ENCODE data around the gene KRT33A. TPM values are rescaled to one million over a fixed set of nuclear protein-coding genes. Genes with fewer than 3 reads are reported as not detected.

The KRT33A gene
- total and polyA plus RNA-seq, 2 experiments from 2014 or later, result not detected

DNA sequence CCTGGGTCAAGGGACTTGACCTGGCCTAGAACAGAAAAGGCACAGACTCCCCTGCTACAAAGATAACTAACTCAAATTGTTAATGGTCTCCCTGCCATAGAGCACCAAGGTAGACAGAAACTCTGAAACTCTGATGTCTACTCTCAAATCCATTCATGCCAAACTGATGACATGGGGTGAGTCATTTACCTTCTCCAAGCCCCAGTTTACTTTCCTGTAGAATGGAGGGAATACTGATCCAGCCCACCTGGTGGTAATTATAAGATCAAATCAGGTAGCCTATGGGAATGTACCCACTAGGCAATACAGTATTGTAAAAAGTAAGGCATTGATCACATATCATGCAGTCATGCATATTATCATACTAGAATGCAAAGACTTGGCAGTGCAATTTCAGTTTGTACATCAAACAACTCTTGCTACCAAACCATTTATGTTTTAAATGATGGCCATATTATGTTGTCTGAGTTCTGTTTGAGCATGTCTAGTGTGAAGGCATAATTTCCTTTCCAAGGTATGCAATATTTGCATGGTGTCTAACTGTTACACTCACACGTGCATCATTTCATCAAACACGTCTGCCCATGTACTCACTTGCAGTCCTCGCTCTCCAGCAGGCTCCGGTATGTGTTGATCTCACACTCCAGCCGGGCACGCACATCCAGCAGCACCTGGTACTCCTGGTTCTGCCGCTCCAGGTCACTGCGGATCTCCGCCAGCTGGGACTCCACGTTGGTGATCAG lies 43.8 kb upstream of the KRT33A start:
- H3K27ac ChIP-seq, result no peak overlapping the region
- no peaks in the 10 kb centered on the region for H3K79me2 ChIP-seq (ENCODE audit: insufficient read depth)
- no peaks in the 10 kb centered on the region for H3K9me3 ChIP-seq (ENCODE audit: low read depth)
- no peaks in the 10 kb centered on the region for H3K9me2 ChIP-seq (ENCODE audit: insufficient read depth)
- in situ Hi-C loops (cut with MboI), result no loop called here
- H3K27me3 ChIP-seq (replicated peaks; ENCODE audit: insufficient read depth), result no peaks in the 10 kb centered on the region
- no peak for TF ChIP-seq EZH2phosphoT487 (IDR thresholded peaks at IDR 0.05; ENCODE audit: insufficient read depth, low read depth)
- no peak for TF ChIP-seq EZH2 (IDR thresholded peaks at IDR 0.05; ENCODE audit: insufficient read depth, poor library complexity, severe bottlenecking)
- H3K4me1 ChIP-seq (ENCODE audit: insufficient read depth), result peaks cover 17% of the 10 kb centered on the region
- WGBS, 2 experiments (ENCODE audit: low coverage in 1 of 2, low lambda C conversion rate in 2 of 2, missing lambda C conversion rate in 2 of 2), result 60 to 65% methylated on average over 10 of the region's 10 CpGs
- no peak for DNase-seq
- no peak overlapping the region for H2AFZ ChIP-seq
- no peak overlapping the region for H3K4me3 ChIP-seq
- H3K4me2 ChIP-seq (ENCODE audit: unreplicated experiment), result no peak overlapping the region
- no peaks in the 10 kb centered on the region for H4K20me1 ChIP-seq (ENCODE audit: insufficient read depth)
- no peaks in the 10 kb centered on the region for H3K36me3 ChIP-seq (ENCODE audit: low read depth)
- H3F3A ChIP-seq (ENCODE audit: insufficient read depth), result no peaks in the 10 kb centered on the region; the same call in 1 of the 2 replicates
- H3K9ac ChIP-seq, result no peak overlapping the region

DNA sequence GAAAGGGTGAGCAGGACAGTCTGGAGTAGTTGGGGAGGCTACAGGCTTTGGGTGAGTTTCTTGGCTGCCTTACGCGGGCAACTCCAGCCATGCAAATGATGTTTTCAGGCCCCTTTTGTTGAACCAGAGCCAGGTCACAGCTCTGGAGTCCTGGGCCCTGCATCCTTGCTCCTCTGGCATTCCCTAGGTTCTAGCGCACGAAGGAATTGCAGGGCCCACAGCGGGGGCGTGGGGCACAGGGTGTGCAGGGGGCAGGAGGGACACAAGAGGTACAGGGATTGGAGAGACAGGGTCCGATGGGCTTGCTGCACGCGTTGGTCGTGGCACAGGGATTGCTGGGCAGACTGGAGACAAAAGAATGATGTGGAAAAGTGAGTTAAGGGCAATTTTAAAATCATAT lies 43.2 kb upstream of the KRT33A start:
- 90 to 92% methylated on average over 10 of the region's 10 CpGs for WGBS, 2 experiments (ENCODE audit: low coverage in 1 of 2, low lambda C conversion rate in 2 of 2, missing lambda C conversion rate in 2 of 2)
- Histone ChIP-seq H3F3A (ENCODE audit: insufficient read depth) (no peaks in the 10 kb centered on the region; the same call in 1 of the 2 replicates), H3K27ac (no peak overlapping the region), H3K9me3 (ENCODE audit: low read depth) (no peaks in the 10 kb centered on the region), H2AFZ (no peak overlapping the region), H4K20me1 (ENCODE audit: insufficient read depth) (no peaks in the 10 kb centered on the region), H3K36me3 (ENCODE audit: low read depth) (no peaks in the 10 kb centered on the region), H3K79me2 (ENCODE audit: insufficient read depth) (no peaks in the 10 kb centered on the region), H3K4me3 (no peak overlapping the region), H3K9ac (no peak overlapping the region), H3K9me2 (ENCODE audit: insufficient read depth) (no peaks in the 10 kb centered on the region), H3K4me1 (ENCODE audit: insufficient read depth) (peaks cover 17% of the 10 kb centered on the region), H3K27me3 (replicated peaks; ENCODE audit: insufficient read depth) (no peaks in the 10 kb centered on the region), H3K4me2 (ENCODE audit: unreplicated experiment) (no peak overlapping the region)
- DNase-seq, result no peak
- in situ Hi-C loops (cut with MboI), result no loop called here
- TF ChIP-seq EZH2phosphoT487 (IDR thresholded peaks at IDR 0.05; ENCODE audit: insufficient read depth, low read depth), result no peak
- TF ChIP-seq EZH2 (IDR thresholded peaks at IDR 0.05; ENCODE audit: insufficient read depth, poor library complexity, severe bottlenecking), result no peak

DNA sequence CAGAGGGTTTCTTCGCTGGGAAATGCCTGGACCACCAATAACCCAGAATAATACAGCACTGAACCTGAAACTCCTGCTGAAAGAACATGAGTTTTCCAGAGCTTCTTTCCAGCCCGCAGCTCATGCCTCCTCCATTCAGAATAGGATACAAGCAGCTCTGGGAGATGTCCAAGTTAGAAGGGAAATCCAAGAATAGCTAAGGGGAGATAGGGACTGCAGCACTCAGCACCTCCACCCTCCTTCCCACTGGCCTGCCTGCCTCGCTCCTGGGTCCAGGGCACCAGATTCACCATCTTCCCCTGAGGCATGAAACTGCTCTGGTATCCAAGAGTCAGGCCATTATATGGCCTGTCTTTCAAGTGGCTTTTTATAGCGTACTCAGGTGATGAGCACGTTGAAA lies 42.7 kb upstream of the KRT33A start:
- Histone ChIP-seq H3K27ac (no peak overlapping the region), H3K27me3 (replicated peaks; ENCODE audit: insufficient read depth) (no peaks in the 10 kb centered on the region), H2AFZ (no peak overlapping the region), H3K9ac (no peak overlapping the region), H3K4me3 (no peak overlapping the region), H3K4me2 (ENCODE audit: unreplicated experiment) (no peak overlapping the region), H3K36me3 (ENCODE audit: low read depth) (no peaks in the 10 kb centered on the region), H3K79me2 (ENCODE audit: insufficient read depth) (no peaks in the 10 kb centered on the region), H3K4me1 (ENCODE audit: insufficient read depth) (peaks cover 17% of the 10 kb centered on the region), H4K20me1 (ENCODE audit: insufficient read depth) (no peaks in the 10 kb centered on the region), H3K9me2 (ENCODE audit: insufficient read depth) (no peaks in the 10 kb centered on the region), H3K9me3 (ENCODE audit: low read depth) (no peaks in the 10 kb centered on the region), H3F3A (ENCODE audit: insufficient read depth) (no peaks in the 10 kb centered on the region; the same call in 1 of the 2 replicates)
- in situ Hi-C loops (cut with MboI), result no loop called here
- 62 to 68% methylated on average over 5 of the region's 5 CpGs for WGBS, 2 experiments (ENCODE audit: low coverage in 1 of 2, low lambda C conversion rate in 2 of 2, missing lambda C conversion rate in 2 of 2)
- DNase-seq, result no peak
- TF ChIP-seq EZH2phosphoT487 (IDR thresholded peaks at IDR 0.05; ENCODE audit: insufficient read depth, low read depth) (no peak), EZH2 (IDR thresholded peaks at IDR 0.05; ENCODE audit: insufficient read depth, poor library complexity, severe bottlenecking) (no peak)

GRCh38 chr17:41392278-41392677 lies 41.6 kb upstream of the KRT33A start:
- in situ Hi-C loops (cut with MboI), result no loop called here
- DNase-seq, result peak; percentile 53
- Histone ChIP-seq H3K9me2 (ENCODE audit: insufficient read depth) (no peaks in the 10 kb centered on the region), H3K4me1 (ENCODE audit: insufficient read depth) (peaks cover 17% of the 10 kb centered on the region), H3K9me3 (ENCODE audit: low read depth) (no peaks in the 10 kb centered on the region), H2AFZ (no peak overlapping the region), H3K9ac (no peak overlapping the region), H3K79me2 (ENCODE audit: insufficient read depth) (no peaks in the 10 kb centered on the region), H3F3A (ENCODE audit: insufficient read depth) (no peaks in the 10 kb centered on the region; the same call in 1 of the 2 replicates), H3K4me3 (no peak overlapping the region), H3K36me3 (ENCODE audit: low read depth) (no peaks in the 10 kb centered on the region), H3K4me2 (ENCODE audit: unreplicated experiment) (no peak overlapping the region), H3K27me3 (replicated peaks; ENCODE audit: insufficient read depth) (no peaks in the 10 kb centered on the region), H4K20me1 (ENCODE audit: insufficient read depth) (no peaks in the 10 kb centered on the region), H3K27ac (no peak overlapping the region)
- TF ChIP-seq EZH2 (IDR thresholded peaks at IDR 0.05; ENCODE audit: insufficient read depth, poor library complexity, severe bottlenecking) (no peak), EZH2phosphoT487 (IDR thresholded peaks at IDR 0.05; ENCODE audit: insufficient read depth, low read depth) (no peak)
- WGBS, 2 experiments (ENCODE audit: low coverage in 1 of 2, low lambda C conversion rate in 2 of 2, missing lambda C conversion rate in 2 of 2), result 98 to 100% methylated on average over 1 of the region's 1 CpG

Data from GM23248 (cell line).